HEK293T (cell line): Measurements from ENCODE around the gene FAP.

Experiments used
- BHLHE40 ChIP-seq: fragments of 450-650 bp; IDR thresholded peaks from 2 replicates; pipeline ENCODE4 v1.6.1; 2016; ENCODE audit warnings: mild to moderate bottlenecking, moderate library complexity, borderline replicate concordance
- FOXA1 ChIP-seq: fragments of 450-650 bp; IDR thresholded peaks from 2 replicates; pipeline ENCODE4 v1.6.1; 2016; ENCODE audit warnings: mild to moderate bottlenecking
- FOXM1 ChIP-seq: fragments of 450-650 bp; IDR thresholded peaks from 2 replicates; pipeline ENCODE4 v1.6.1; 2017; ENCODE audit warnings: mild to moderate bottlenecking, borderline replicate concordance
- NFRKB ChIP-seq: fragments of 450-650 bp; IDR thresholded peaks from 2 replicates; pipeline ENCODE4 v1.6.1; 2016; ENCODE audit warnings: mild to moderate bottlenecking, moderate library complexity
- TARDBP ChIP-seq: fragments of 450-650 bp; IDR thresholded peaks from 2 replicates; pipeline ENCODE4 v1.6.1; 2016
- TF ChIP-seq, protein P1 (sequence below): fragments of 450-650 bp; IDR thresholded peaks from 2 replicates; pipeline ENCODE4 v1.6.1; 2016

DNA sequence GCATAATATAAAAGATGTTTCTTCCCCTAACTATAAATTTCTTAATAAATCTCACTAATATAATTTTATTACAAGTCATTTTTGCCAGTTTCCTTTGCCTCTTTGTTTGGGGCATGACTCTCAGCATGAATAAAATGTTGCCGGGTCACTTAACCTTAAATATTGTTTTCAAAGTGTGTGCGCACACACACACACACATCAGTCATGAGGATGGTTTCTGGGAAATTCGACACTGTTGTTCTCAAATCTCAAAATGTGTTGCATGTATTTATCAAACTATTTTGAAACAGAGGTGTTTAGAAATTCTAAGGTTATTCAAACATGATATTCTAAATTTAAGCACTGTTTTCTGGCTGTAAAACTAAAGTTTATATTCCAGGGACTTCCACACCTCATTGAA is 31.5 kb downstream of the FAP start:
- TF ChIP-seq NFRKB (no peak), TARDBP (no peak), FOXA1 (no peak), FOXM1 (no peak), BHLHE40 (no peak)
- TF ChIP-seq, protein P1, sequence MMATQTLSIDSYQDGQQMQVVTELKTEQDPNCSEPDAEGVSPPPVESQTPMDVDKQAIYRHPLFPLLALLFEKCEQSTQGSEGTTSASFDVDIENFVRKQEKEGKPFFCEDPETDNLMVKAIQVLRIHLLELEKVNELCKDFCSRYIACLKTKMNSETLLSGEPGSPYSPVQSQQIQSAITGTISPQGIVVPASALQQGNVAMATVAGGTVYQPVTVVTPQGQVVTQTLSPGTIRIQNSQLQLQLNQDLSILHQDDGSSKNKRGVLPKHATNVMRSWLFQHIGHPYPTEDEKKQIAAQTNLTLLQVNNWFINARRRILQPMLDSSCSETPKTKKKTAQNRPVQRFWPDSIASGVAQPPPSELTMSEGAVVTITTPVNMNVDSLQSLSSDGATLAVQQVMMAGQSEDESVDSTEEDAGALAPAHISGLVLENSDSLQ = no peak
